Effector memory CD8-positive, alpha-beta T cell (primary cell): ENCODE data around the gene ENG.
"Not testable (repeated sequence)": the region's sequence is repeated elsewhere in the genome, so short reads cannot be mapped to it uniquely, and the experiment has no call there.

Experiments
- ATAC-seq: fragments of 150-1000 bp; cut with Tn5 transposase; replicated peaks from 2 replicates; pipeline ENCODE4 v1.10.0; 2021; ENCODE audit warnings: mild to moderate bottlenecking, moderate library complexity
- DNase-seq, 3 experiments: peaks; one replicate each; pipeline ENCODE4 v3.0.0; 2021
- H3K27ac Mint-ChIP-seq, 2 donors: one replicate each; pipeline ENCODE4 v1.8.0; 2022; ENCODE audit warnings: mild to moderate bottlenecking in 2 of 2, mixed read lengths in 2 of 2, moderate library complexity in 2 of 2
- H3K27me3 Mint-ChIP-seq, 2 donors: one replicate each; pipeline ENCODE4 v1.8.0; 2022; ENCODE audit warnings: mixed read lengths in 2 of 2
- H3K36me3 Mint-ChIP-seq: one replicate; pipeline ENCODE4 v1.8.0; 2022; ENCODE audit warnings: mild to moderate bottlenecking, moderate library complexity, mixed read lengths; ENCODE audit not compliant: insufficient read depth
- H3K4me1 Mint-ChIP-seq, 2 donors: one replicate each; pipeline ENCODE4 v1.8.0; 2022; ENCODE audit warnings: low read depth in 2 of 2, mixed read lengths in 2 of 2
- H3K4me3 Mint-ChIP-seq, 2 donors: one replicate each; pipeline ENCODE4 v1.8.0; 2022; ENCODE audit warnings: mild to moderate bottlenecking in 2 of 2, mixed read lengths in 2 of 2, moderate library complexity in 2 of 2
- H3K9me3 Mint-ChIP-seq, 2 donors: one replicate each; pipeline ENCODE4 v1.8.0; 2022; ENCODE audit warnings: mixed read lengths in 2 of 2

Gene ENG

DNA sequence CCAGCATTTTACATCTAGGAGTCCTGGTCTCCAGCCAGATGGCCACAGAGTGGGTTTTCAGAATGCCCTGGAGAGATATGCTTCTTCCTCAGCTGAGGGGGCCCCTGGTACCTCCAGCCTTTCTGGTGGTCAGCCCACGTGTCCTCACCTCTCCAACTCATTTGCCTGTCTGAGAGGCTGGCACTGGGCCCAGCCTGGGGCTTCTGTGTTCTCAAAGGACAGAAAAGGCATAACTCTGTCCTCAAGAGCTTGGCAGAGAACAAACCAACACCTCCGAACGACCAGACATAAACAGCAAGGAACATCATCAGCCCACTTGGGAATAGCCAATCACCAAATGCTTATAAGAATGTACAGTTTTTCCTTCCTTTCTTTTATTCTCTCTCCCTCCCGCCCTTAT lies 17.1 kb downstream of the ENG start:
- Mint-ChIP-seq H3K36me3 (no peaks in the 10 kb centered on the region), H3K27me3 (no peaks in the 10 kb centered on the region), H3K9me3 (no peaks in the 10 kb centered on the region), H3K4me1 (peaks cover 0 to 4% of the 10 kb centered on the region in 2 donors), H3K4me3 (no peak overlapping the region), H3K27ac (peak overlapping the region; percentile 4 to 59)
- DNase-seq (no peak), ATAC-seq (no peak)

DNA sequence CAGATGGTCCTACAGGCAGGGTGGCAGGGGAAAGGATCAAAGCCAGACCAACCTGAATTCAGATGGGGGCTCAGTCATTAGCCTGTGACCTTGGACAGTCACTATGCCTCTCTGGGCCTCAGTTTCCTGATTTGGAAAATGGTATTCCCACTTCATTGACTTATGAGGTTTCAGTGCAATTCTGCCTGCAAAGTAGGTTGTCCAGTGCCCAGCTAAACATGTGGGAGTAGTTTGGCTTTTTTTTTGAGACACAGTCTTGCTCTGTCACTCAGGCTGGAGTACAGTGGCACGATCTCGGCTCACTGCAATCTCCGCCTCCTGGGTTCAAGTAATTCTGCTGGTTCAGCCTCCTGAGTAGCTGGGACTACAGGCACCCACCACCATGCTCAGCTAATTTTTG lies 17.9 kb downstream of the ENG start:
- ATAC-seq, H3K4me1 Mint-ChIP-seq, H3K9me3 Mint-ChIP-seq, H3K4me3 Mint-ChIP-seq, H3K36me3 Mint-ChIP-seq, H3K27me3 Mint-ChIP-seq, DNase-seq: not testable (repeated sequence)
- peak overlapping the region in 1 of 2 donors; percentile 41 for H3K27ac Mint-ChIP-seq

- H3K27me3 Mint-ChIP-seq: no peaks in the 10 kb centered on the region
- H3K4me3 Mint-ChIP-seq: no peak overlapping the region
- H3K36me3 Mint-ChIP-seq: peaks cover 4% of the 10 kb centered on the region
- DNase-seq (no peak), ATAC-seq (no peak)
- peaks cover 0 to 3% of the 10 kb centered on the region in 2 donors for H3K4me1 Mint-ChIP-seq
- no peaks in the 10 kb centered on the region for H3K9me3 Mint-ChIP-seq
- H3K27ac Mint-ChIP-seq: peak overlapping the region in 1 of 2 donors; percentile 41
Observed at GRCh38 chr9:127835991-127836516, 18.4 kb downstream of the ENG start.

DNA sequence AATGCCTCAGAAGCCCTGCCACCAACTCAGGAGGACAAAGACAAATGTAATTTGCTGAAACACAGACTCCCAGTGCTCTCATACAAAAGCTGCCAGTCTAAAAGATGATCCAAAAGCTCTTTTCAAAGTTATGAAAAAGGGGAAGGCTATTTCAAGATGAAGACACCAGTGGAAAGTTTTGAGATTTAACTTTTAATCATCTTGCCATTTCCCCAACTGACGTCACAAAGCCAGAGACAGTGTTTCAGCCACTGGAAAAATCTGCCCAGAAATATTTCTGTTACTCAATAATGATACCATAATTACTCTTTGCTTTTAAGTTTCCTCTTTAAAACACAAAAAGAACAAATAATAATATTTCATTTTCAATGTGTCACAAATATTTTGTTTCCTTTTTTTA lies 20.9 kb downstream of the ENG start:
- Mint-ChIP-seq H3K4me3 (no peak overlapping the region), H3K9me3 (no peaks in the 10 kb centered on the region), H3K36me3 (peaks cover 10% of the 10 kb centered on the region), H3K27ac (no peak overlapping the region), H3K27me3 (no peaks in the 10 kb centered on the region), H3K4me1 (peaks cover 3 to 8% of the 10 kb centered on the region in 2 donors)
- no peak for DNase-seq
- ATAC-seq: no peak

DNA sequence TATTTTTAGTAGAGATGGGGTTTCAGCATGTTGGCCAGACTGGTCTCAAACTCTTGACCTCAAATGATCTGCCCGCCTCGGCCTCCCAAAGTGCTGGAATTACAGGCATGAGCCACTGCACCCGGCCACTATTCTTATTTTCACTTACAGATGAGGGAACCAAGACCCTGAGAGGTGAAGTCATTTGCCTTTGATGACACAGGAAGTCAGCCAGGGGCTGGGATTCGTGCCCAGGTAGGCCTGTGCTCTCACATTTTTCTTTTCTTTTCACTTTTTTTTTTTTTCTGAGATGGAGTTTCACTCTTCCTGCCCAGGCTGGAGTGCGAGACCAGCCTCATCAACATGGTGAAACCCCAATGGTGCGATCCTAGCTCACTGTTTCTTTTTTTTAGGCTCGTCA lies 22.2 kb downstream of the ENG start:
- H3K4me3 Mint-ChIP-seq: no peak overlapping the region
- H3K4me1 Mint-ChIP-seq: peaks cover 3 to 8% of the 10 kb centered on the region in 2 donors
- DNase-seq (no peak), ATAC-seq (no peak)
- H3K27ac Mint-ChIP-seq: peak overlapping the region in 1 of 2 donors; percentile 58
- H3K27me3 Mint-ChIP-seq: no peaks in the 10 kb centered on the region
- H3K9me3 Mint-ChIP-seq: no peaks in the 10 kb centered on the region
- H3K36me3 Mint-ChIP-seq: peaks cover 10% of the 10 kb centered on the region

DNA sequence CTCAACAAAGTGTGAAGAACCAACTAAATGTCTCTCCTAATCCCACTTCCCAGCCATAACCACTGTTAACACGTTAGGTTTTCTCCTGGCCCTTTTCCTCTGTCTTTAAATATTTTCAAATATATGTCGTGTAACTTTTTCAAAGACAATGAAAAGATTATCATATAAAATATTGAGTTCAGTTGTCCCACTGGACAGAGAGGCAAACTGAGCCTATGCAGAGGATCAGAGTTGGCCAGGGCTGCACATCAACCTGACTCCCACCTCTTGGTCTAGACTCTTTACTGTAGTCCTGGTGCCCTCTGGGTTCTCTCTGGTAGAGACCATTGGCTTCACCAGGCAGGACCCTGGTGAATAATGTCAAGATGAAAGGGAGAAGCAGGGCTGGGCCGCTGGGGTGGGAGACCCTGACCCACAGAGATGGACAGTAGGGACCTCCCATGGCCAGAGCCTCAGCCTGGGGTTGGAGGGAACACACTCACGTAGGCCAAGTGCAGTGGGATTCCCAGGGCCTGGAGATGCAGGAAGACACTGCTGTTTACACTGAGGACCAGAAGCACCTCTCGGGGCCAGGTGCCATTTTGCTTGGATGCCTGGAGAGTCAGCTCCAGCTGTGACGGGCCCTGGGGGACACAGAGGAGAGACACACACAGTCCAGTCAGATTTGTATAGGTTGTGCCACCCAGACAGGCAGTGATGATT lies 25.1 kb downstream of the ENG start:
- H3K27ac Mint-ChIP-seq: peak overlapping the region; percentile 86 to 93
- ATAC-seq (no peak), DNase-seq (no peak)
- H3K9me3 Mint-ChIP-seq: no peaks in the 10 kb centered on the region
- peaks cover 22% of the 10 kb centered on the region for H3K36me3 Mint-ChIP-seq
- H3K27me3 Mint-ChIP-seq: no peaks in the 10 kb centered on the region
- no peak overlapping the region for H3K4me3 Mint-ChIP-seq
- peaks cover 1 to 8% of the 10 kb centered on the region in 2 donors for H3K4me1 Mint-ChIP-seq

- Mint-ChIP-seq H3K9me3 (no peaks in the 10 kb centered on the region), H3K27me3 (no peaks in the 10 kb centered on the region), H3K27ac (peak overlapping the region; percentile 86 to 93), H3K4me1 (peaks cover 1 to 8% of the 10 kb centered on the region in 2 donors), H3K4me3 (no peak overlapping the region), H3K36me3 (peaks cover 22% of the 10 kb centered on the region)
- DNase-seq (no peak), ATAC-seq (no peak)
Observed at GRCh38 chr9:127828262-127829031, 26.0 kb downstream of the ENG start.

DNA sequence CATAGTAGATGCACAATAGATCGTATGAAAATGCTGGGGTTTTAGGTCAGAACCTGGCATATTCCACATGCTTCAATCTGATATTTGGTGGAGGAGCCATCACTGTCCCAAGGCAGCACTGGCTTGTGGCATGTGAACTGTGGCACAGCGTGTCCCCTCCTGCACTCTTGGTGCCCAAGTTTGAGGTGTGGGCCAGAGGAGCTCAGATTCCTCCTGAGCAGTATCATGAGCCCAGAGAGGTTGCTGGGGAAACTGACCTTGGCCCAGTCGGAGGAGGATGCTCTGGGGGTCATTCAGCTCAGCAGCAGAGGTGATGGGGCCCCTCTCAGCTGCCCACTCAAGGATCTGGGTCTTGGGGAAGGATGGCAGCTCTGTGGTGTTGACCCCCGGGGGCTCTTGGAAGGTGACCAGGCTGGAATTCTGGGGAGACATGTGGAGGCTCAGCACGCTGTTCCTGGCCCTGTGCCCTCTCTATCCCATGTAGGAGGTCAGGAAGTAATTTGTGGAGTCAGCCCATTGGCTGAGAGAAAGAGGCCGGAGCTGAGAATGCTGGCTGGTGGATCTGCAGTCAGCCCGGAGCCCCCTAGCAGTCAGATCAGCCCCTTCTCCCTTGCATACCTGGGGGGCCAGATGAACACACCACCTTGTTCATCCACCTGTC lies 28.1 kb downstream of the ENG start:
- H3K4me3 Mint-ChIP-seq: no peak overlapping the region
- peaks cover 27% of the 10 kb centered on the region for H3K36me3 Mint-ChIP-seq
- H3K27me3 Mint-ChIP-seq: no peaks in the 10 kb centered on the region
- peak overlapping the region in 1 of 2 donors; percentile 76 for H3K27ac Mint-ChIP-seq
- ATAC-seq: no peak
- H3K4me1 Mint-ChIP-seq: peaks cover 0 to 8% of the 10 kb centered on the region in 2 donors
- no peak for DNase-seq
- no peaks in the 10 kb centered on the region for H3K9me3 Mint-ChIP-seq

GRCh38 chr9:127825319-127826051 lies 29.0 kb downstream of the ENG start:
- peaks cover 23% of the 10 kb centered on the region for H3K36me3 Mint-ChIP-seq
- H3K9me3 Mint-ChIP-seq: no peaks in the 10 kb centered on the region
- ATAC-seq (no peak), DNase-seq (no peak)
- peaks cover 0 to 8% of the 10 kb centered on the region in 2 donors for H3K4me1 Mint-ChIP-seq
- no peaks in the 10 kb centered on the region for H3K27me3 Mint-ChIP-seq
- no peak overlapping the region for H3K4me3 Mint-ChIP-seq
- peak overlapping the region in 1 of 2 donors; percentile 76 for H3K27ac Mint-ChIP-seq

DNA sequence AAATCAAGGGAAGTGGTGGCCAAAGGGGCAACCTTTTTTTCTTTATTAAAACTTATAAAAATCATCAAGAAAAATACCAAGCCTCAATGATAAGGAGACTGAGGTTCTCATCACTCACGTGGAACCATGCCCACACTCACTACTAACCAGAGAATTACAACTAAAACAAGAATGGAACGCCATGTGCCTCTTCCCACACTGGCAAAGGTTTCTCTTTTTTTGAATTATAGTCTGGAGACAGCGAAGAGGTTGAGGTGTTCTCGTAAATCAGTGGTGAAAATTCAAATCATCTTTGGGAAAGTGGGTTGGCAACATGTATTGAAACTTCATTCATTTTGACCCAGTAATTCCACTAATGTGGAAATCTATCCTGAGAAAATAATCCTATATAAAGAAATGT lies 32.4 kb downstream of the ENG start:
- no peaks in the 10 kb centered on the region for H3K9me3 Mint-ChIP-seq
- H3K27ac Mint-ChIP-seq: no peak overlapping the region
- H3K4me3 Mint-ChIP-seq: no peak overlapping the region
- peaks cover 28% of the 10 kb centered on the region for H3K36me3 Mint-ChIP-seq
- no peak for ATAC-seq
- DNase-seq: no peak
- peaks cover 3 to 5% of the 10 kb centered on the region in 2 donors for H3K4me1 Mint-ChIP-seq
- H3K27me3 Mint-ChIP-seq: no peaks in the 10 kb centered on the region

- no peak for DNase-seq
- no peak for ATAC-seq
- Mint-ChIP-seq H3K9me3 (no peaks in the 10 kb centered on the region), H3K4me3 (no peak overlapping the region), H3K27ac (peak overlapping the region in 1 of 2 donors; percentile 86), H3K36me3 (peaks cover 34% of the 10 kb centered on the region), H3K4me1 (peaks cover 3 to 5% of the 10 kb centered on the region in 2 donors), H3K27me3 (no peaks in the 10 kb centered on the region)
Observed at GRCh38 chr9:127818574-127818973, 35.9 kb downstream of the ENG start.

GRCh38 chr9:127817881-127818434 lies 36.5 kb downstream of the ENG start:
- Mint-ChIP-seq H3K4me3 (no peak overlapping the region), H3K36me3 (peaks cover 35% of the 10 kb centered on the region), H3K27me3 (no peaks in the 10 kb centered on the region), H3K9me3 (no peaks in the 10 kb centered on the region), H3K27ac (peak overlapping the region in 1 of 2 donors; percentile 86), H3K4me1 (peaks cover 3 to 5% of the 10 kb centered on the region in 2 donors)
- DNase-seq (no peak), ATAC-seq (no peak)

DNA sequence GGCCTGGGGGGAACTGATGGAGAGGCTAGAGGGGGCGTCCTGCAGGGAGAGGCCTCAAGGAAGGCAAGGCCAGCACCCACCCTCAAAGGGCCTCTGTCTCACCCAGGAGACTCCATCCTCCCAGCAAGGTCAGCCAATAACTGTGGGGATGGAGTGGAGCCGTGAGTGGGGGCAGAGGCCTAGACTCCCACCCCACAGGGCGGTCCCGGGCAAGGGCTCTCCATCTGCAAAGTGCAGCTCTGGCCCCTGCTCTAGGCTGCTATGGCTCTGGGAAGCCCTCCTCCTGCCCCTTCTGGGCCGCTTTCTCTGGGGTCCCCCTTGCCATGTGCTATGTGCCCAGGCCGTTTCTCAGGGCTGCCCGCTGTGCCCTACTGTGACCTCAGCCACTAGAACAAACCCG lies 37.7 kb downstream of the ENG start:
- no peaks in the 10 kb centered on the region for H3K9me3 Mint-ChIP-seq
- peaks cover 3 to 5% of the 10 kb centered on the region in 2 donors for H3K4me1 Mint-ChIP-seq
- H3K27ac Mint-ChIP-seq: peak overlapping the region; percentile 80 to 86
- ATAC-seq (no peak), DNase-seq (no peak)
- no peaks in the 10 kb centered on the region for H3K27me3 Mint-ChIP-seq
- H3K36me3 Mint-ChIP-seq: peaks cover 43% of the 10 kb centered on the region
- H3K4me3 Mint-ChIP-seq: no peak overlapping the region
